Loucy (cell line): Measurements from ENCODE around the gene TTC21B.

Experiments
- H2AFZ ChIP-seq: fragments of 200-600 bp; sonication (generic); 2 replicates; pipeline ENCODE4 v1.6.0; 2016; ENCODE audit warnings: antibody characterized with exemption, mild to moderate bottlenecking, low read length, moderate library complexity
- H3F3A ChIP-seq: fragments of 200-600 bp; 2 replicates; pipeline ENCODE4 v1.6.0; 2016; ENCODE audit warnings: antibody characterized with exemption, low read depth, mild to moderate bottlenecking
- H3K27me3 ChIP-seq: fragments of 200-600 bp; sonication (generic); 2 replicates; pipeline ENCODE4 v1.6.1; 2014; ENCODE audit warnings: low read length, mild to moderate bottlenecking; ENCODE audit not compliant: insufficient read depth, poor library complexity, severe bottlenecking
- H3K36me3 ChIP-seq: fragments of 200-600 bp; sonication (generic); 2 replicates; pipeline ENCODE4 v1.6.1; 2016; ENCODE audit warnings: low read length; ENCODE audit not compliant: insufficient read depth
- H3K4me1 ChIP-seq: fragments of 200-600 bp; sonication (generic); 2 replicates; pipeline ENCODE4 v1.5.1; 2014; ENCODE audit warnings: low read length, mild to moderate bottlenecking; ENCODE audit not compliant: insufficient read depth, poor library complexity, severe bottlenecking
- H3K4me2 ChIP-seq: fragments of 200-600 bp; sonication (generic); 2 replicates; pipeline ENCODE4 v1.6.0; 2014; ENCODE audit warnings: antibody characterized with exemption, low read length, low read depth, mild to moderate bottlenecking; ENCODE audit not compliant: poor library complexity, severe bottlenecking
- H3K4me3 ChIP-seq: fragments of 200-600 bp; sonication (generic); 2 replicates; pipeline ENCODE4 v1.5.1; 2014; ENCODE audit warnings: low read length, mild to moderate bottlenecking, mixed read lengths; ENCODE audit not compliant: poor library complexity, severe bottlenecking
- H3K79me2 ChIP-seq: fragments of 200-600 bp; sonication (generic); 2 replicates; pipeline ENCODE4 v1.6.1; 2014; ENCODE audit warnings: low read length; ENCODE audit not compliant: insufficient read depth
- H3K9ac ChIP-seq: fragments of 200-600 bp; sonication (generic); 2 replicates; pipeline ENCODE4 v1.6.0; 2014; ENCODE audit warnings: mild to moderate bottlenecking, low read depth, low read length, moderate library complexity; ENCODE audit not compliant: poor library complexity, severe bottlenecking
- H3K9me2 ChIP-seq: fragments of 200-600 bp; sonication (generic); replicated peaks from 2 replicates; pipeline ENCODE4 v1.6.1; 2016; ENCODE audit warnings: low read depth, low read length, mixed read lengths
- H3K9me3 ChIP-seq: fragments of 200-600 bp; sonication (generic); 2 replicates; pipeline ENCODE4 v1.6.1; 2014; ENCODE audit warnings: mild to moderate bottlenecking, antibody characterized with exemption, low read length, low read depth; ENCODE audit not compliant: insufficient read depth
- H4K20me1 ChIP-seq: fragments of 200-600 bp; sonication (generic); 2 replicates; pipeline ENCODE4 v1.6.0; 2014; ENCODE audit warnings: antibody characterized with exemption, low read length, mild to moderate bottlenecking; ENCODE audit not compliant: insufficient read depth, poor library complexity, severe bottlenecking
- CTCF ChIP-seq: fragments of 200-600 bp; sonication (generic); conservative IDR thresholded peaks from 2 replicates; pipeline ENCODE4 v1.5.1; 2014; ENCODE audit warnings: mild to moderate bottlenecking, antibody characterized with exemption, low read length
- EZH2phosphoT487 ChIP-seq: fragments of 200-600 bp; IDR thresholded peaks from 2 replicates; pipeline ENCODE4 v1.6.1; 2018; ENCODE audit warnings: antibody characterized with exemption, mild to moderate bottlenecking, moderate library complexity, borderline replicate concordance

Gene TTC21B

DNA sequence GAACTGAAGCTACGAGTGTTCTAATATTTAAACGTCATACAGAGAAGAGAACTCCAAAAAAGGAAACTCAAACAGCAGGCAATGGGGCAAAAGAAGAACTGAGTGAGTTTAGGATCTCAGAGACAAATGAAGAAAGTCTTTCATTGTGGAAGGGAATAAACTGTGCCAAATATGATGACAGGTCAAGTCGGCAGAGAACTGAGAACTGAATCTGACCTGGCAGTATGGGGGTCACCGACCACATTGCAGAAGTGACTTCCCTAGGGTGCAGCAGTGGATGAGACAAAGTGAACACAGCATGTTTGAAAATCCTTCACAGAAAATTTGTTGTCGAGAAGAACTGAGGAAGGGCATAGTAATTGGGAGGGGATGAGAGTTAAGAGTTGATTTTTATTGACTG is 55.9 kb downstream of the TTC21B start:
- Histone ChIP-seq H4K20me1 (no peaks in the 10 kb centered on the region), H3K9me2 (no peaks in the 10 kb centered on the region), H3F3A (no peaks in the 10 kb centered on the region), H3K4me3 (no peak overlapping the region), H3K9ac (no peak overlapping the region), H3K79me2 (no peaks in the 10 kb centered on the region), H2AFZ (no peak overlapping the region), H3K27me3 (no peaks in the 10 kb centered on the region), H3K36me3 (peaks cover 56% of the 10 kb centered on the region; the same call in 1 of the 2 replicates), H3K9me3 (no peaks in the 10 kb centered on the region), H3K4me1 (peaks cover 3% of the 10 kb centered on the region), H3K4me2 (no peak overlapping the region)
- TF ChIP-seq EZH2phosphoT487, result no peak
- TF ChIP-seq CTCF, result no peak

DNA sequence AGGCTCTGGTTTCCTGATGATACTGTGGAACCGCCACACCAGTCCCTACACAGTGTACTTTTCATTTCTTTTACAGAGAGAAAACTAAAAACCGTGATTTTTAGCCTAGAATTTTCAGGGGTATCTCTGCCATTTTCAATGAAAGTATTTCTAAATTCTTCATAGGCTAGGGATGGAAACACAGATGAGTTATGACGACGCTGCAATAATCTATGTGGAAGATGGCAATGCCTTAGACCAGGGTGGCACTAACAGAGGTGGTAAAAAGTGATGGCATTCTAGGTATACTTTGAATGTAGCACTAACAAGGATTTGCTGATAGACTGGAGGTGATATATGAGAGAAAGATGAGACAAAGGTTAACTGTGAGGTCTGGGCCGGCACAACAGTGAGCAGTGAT is 56.5 kb downstream of the TTC21B start:
- Histone ChIP-seq H3K4me2 (no peak overlapping the region), H3K4me1 (no peaks in the 10 kb centered on the region), H3F3A (no peaks in the 10 kb centered on the region), H3K9me2 (no peaks in the 10 kb centered on the region), H4K20me1 (no peaks in the 10 kb centered on the region), H3K36me3 (peaks cover 62% of the 10 kb centered on the region; the same call in 1 of the 2 replicates), H3K9ac (no peak overlapping the region), H3K27me3 (no peaks in the 10 kb centered on the region), H3K9me3 (no peaks in the 10 kb centered on the region), H2AFZ (no peak overlapping the region), H3K4me3 (no peak overlapping the region), H3K79me2 (no peaks in the 10 kb centered on the region)
- TF ChIP-seq CTCF (no peak), EZH2phosphoT487 (no peak)

DNA sequence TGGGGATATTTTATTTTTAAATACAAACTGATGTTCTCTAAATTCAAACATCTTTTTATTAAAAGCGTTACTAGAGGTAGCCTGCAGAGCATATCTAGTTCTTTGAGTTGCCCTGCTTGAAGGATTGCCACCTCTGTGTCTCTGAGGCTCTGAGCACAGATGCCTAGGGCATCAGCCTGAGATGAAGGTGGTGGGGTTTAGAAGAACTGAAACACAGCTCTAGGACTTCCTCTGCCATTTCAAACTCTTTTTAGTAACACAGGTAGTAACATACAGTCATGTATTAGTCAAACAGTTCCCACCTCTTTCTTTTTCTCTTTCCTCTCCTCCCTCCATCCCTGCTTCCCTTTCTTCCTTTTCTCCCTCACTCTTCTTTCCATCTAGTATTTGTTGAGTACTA is 57.6 kb downstream of the TTC21B start:
- Histone ChIP-seq H3K9me3 (no peaks in the 10 kb centered on the region), H3K79me2 (no peaks in the 10 kb centered on the region), H3F3A (no peaks in the 10 kb centered on the region), H2AFZ (no peak overlapping the region), H3K4me1 (no peaks in the 10 kb centered on the region), H4K20me1 (no peaks in the 10 kb centered on the region), H3K9ac (no peak overlapping the region), H3K4me2 (no peak overlapping the region), H3K36me3 (peaks cover 70% of the 10 kb centered on the region; the same call in 1 of the 2 replicates), H3K27me3 (no peaks in the 10 kb centered on the region), H3K4me3 (no peak overlapping the region), H3K9me2 (no peaks in the 10 kb centered on the region)
- TF ChIP-seq CTCF (no peak), EZH2phosphoT487 (no peak)
